ENCODE measurements around the gene ABCB10. TPM values are rescaled to one million over a fixed set of nuclear protein-coding genes. Genes with fewer than 3 reads are reported as not detected.

The ABCB10 gene
- total RNA-seq, 2 donors from 2014 or later: 14.6 to 18.1 TPM

DNA sequence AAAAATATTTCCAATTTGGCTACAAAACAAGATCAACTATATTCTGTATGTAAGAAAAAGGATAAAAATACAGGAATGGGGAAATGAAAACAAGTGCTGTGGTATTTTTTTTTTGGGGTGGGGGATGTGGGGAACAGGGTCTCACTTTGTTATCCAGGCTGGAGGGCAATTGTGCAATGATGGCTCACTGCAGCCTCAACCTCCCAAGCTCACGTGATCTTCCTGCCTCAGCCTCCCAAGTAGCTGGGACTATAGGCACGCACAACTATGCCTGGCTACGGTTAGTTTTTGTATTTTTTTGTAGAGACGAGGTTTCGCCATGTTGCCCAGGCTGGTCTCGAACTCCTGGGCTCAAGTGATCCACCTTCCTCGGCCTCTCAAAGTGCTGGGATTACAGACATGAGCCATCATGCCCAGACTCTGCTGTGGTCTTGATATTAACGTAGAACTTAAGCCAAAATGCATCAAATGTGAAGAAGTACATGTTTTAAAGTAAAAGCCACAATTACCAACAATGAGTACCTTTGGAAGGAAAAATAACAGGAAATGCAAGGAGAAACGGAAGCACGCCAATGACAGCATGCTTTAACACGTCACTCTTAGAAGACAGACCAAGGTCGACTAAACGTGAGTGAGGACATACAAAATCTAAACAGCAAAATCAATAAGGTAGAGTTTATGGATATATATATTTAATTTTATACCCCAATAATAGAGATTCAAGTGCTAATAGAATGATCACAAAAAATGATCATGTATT is 8.8 kb upstream of the ABCB10 start:
- DNase-seq: no peak
- Mint-ChIP-seq H3K9me3 (no peaks in the 10 kb centered on the region), H3K27ac (no peak overlapping the region), H3K27me3 (ENCODE audit: insufficient read depth) (no peaks in the 10 kb centered on the region), H3K36me3 (ENCODE audit: low read depth) (no peaks in the 10 kb centered on the region), H3K4me3 (no peak overlapping the region), H3K4me1 (peaks cover 8% of the 10 kb centered on the region)
- WGBS, 2 experiments (ENCODE audit: insufficient coverage in 1 of 2, insufficient read length in 1 of 2): 88 to 93% methylated on average over 9 to 12 of the region's 13 CpGs
- no peak overlapping the region for H3K9ac ChIP-seq (ENCODE audit: extremely low read depth, low read length, poor library complexity, severe bottlenecking)
- no peaks in the 10 kb centered on the region for H3K4me1 ChIP-seq (ENCODE audit: control insufficient read depth, insufficient read depth, low read length)
- no peak overlapping the region for H3K27ac ChIP-seq (ENCODE audit: low read depth, low read length)
- no peaks in the 10 kb centered on the region for H3K36me3 ChIP-seq (ENCODE audit: control insufficient read depth, insufficient read depth, low read length)
- H3K9me3 ChIP-seq (ENCODE audit: control insufficient read depth, low read length): no peaks in the 10 kb centered on the region
- no peaks in the 10 kb centered on the region for H3K27me3 ChIP-seq (ENCODE audit: control insufficient read depth, insufficient read depth, low read length, poor library complexity, severe bottlenecking)
- no peak overlapping the region for H3K4me3 ChIP-seq (ENCODE audit: low read length)
- TF ChIP-seq, protein P1, sequence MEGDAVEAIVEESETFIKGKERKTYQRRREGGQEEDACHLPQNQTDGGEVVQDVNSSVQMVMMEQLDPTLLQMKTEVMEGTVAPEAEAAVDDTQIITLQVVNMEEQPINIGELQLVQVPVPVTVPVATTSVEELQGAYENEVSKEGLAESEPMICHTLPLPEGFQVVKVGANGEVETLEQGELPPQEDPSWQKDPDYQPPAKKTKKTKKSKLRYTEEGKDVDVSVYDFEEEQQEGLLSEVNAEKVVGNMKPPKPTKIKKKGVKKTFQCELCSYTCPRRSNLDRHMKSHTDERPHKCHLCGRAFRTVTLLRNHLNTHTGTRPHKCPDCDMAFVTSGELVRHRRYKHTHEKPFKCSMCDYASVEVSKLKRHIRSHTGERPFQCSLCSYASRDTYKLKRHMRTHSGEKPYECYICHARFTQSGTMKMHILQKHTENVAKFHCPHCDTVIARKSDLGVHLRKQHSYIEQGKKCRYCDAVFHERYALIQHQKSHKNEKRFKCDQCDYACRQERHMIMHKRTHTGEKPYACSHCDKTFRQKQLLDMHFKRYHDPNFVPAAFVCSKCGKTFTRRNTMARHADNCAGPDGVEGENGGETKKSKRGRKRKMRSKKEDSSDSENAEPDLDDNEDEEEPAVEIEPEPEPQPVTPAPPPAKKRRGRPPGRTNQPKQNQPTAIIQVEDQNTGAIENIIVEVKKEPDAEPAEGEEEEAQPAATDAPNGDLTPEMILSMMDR (conservative IDR thresholded peaks at IDR 0.05): no peak

DNA sequence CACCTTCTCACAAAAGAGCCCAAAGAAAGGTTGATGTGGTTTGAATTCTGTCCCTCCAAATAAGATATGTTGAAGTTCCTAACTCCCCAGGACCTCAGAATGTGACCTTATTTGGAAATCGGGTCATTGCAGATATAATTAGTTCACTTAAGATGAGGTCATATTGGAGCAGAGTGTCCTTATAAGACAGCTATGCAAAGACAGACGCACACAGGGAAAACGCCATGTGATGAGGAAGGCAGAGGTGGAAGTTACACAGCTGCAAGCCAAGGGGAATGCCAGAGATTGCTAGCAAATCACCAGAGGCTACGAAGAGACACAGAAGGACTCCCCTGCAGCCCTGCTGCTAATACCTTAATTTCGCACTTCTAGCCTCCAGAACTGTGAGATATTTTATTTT is 5.2 kb upstream of the ABCB10 start:
- Histone ChIP-seq H3K27ac (ENCODE audit: low read depth, low read length) (no peak overlapping the region), H3K9me3 (ENCODE audit: control insufficient read depth, low read length) (no peaks in the 10 kb centered on the region), H3K36me3 (ENCODE audit: control insufficient read depth, insufficient read depth, low read length) (no peaks in the 10 kb centered on the region), H3K9ac (ENCODE audit: extremely low read depth, low read length, poor library complexity, severe bottlenecking) (no peak overlapping the region), H3K4me3 (ENCODE audit: low read length) (no peak overlapping the region), H3K27me3 (ENCODE audit: control insufficient read depth, insufficient read depth, low read length, poor library complexity, severe bottlenecking) (no peaks in the 10 kb centered on the region), H3K4me1 (ENCODE audit: control insufficient read depth, insufficient read depth, low read length) (no peaks in the 10 kb centered on the region)
- Mint-ChIP-seq H3K36me3 (ENCODE audit: low read depth) (no peaks in the 10 kb centered on the region), H3K27ac (no peak overlapping the region), H3K9me3 (no peaks in the 10 kb centered on the region), H3K4me3 (no peak overlapping the region), H3K4me1 (peaks cover 8% of the 10 kb centered on the region), H3K27me3 (ENCODE audit: insufficient read depth) (no peaks in the 10 kb centered on the region)
- TF ChIP-seq, protein P1 (conservative IDR thresholded peaks at IDR 0.05): no peak
- 72 to 84% methylated on average over 3 to 4 of the region's 5 CpGs for whole genome bisulfite sequencing, 2 experiments (ENCODE audit: insufficient coverage in 1 of 2, insufficient read length in 1 of 2)
- no peak for DNase-seq

DNA sequence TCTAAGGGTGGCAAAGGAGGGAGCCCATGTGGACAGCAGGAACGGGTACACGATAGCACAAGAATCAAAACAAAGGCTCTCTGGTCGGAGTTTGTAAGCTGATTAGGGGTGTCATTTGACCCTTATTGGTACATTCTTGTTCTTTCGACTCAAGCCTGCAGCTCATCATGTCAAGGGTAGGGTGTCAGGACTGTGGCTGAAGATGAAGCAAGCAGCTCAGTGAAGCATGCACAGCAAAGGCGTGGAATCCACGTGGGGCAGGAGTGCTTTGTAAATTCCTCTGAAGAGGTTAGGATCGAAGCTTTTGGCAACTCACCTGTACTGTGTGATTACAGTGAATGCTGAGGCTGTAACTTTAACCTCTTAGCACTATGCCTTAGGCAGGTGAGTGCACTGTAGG is 4.7 kb upstream of the ABCB10 start:
- Histone ChIP-seq H3K27me3 (ENCODE audit: control insufficient read depth, insufficient read depth, low read length, poor library complexity, severe bottlenecking) (no peaks in the 10 kb centered on the region), H3K9me3 (ENCODE audit: control insufficient read depth, low read length) (no peaks in the 10 kb centered on the region), H3K4me1 (ENCODE audit: control insufficient read depth, insufficient read depth, low read length) (no peaks in the 10 kb centered on the region), H3K36me3 (ENCODE audit: control insufficient read depth, insufficient read depth, low read length) (no peaks in the 10 kb centered on the region), H3K27ac (ENCODE audit: low read depth, low read length) (no peak overlapping the region), H3K4me3 (ENCODE audit: low read length) (no peak overlapping the region), H3K9ac (ENCODE audit: extremely low read depth, low read length, poor library complexity, severe bottlenecking) (no peak overlapping the region)
- Mint-ChIP-seq H3K4me1 (peaks cover 8% of the 10 kb centered on the region), H3K27me3 (ENCODE audit: insufficient read depth) (no peaks in the 10 kb centered on the region), H3K36me3 (ENCODE audit: low read depth) (no peaks in the 10 kb centered on the region), H3K9me3 (no peaks in the 10 kb centered on the region), H3K4me3 (peak overlapping the region; percentile 4), H3K27ac (peak overlapping the region; percentile 81)
- TF ChIP-seq, protein P1 (conservative IDR thresholded peaks at IDR 0.05): no peak
- 26 to 34% methylated on average over 5 to 7 of the region's 7 CpGs for WGBS, 2 experiments (ENCODE audit: insufficient coverage in 1 of 2, insufficient read length in 1 of 2)
- peak; percentile 70 for DNase-seq
